HEK293 (cell line): ENCODE results near the gene ST3GAL2.

Source experiments
- HOXC10 ChIP-seq: sonication (generic); formaldehyde crosslinking; IDR thresholded peaks from 2 replicates; pipeline ENCODE4 v1.8.1; 2023; ENCODE audit warnings: mild to moderate bottlenecking, missing genetic modification reagents
- PRDM10 ChIP-seq: fragments of 450-650 bp; formaldehyde crosslinking; IDR thresholded peaks from 2 replicates; pipeline ENCODE4 v1.5.1; 2016; ENCODE audit warnings: missing biosample characterization, missing genetic modification characterization
- ZNF513 ChIP-seq: fragments of 450-650 bp; IDR thresholded peaks from 2 replicates; pipeline ENCODE4 v1.5.1; 2018; ENCODE audit warnings: missing biosample characterization, missing genetic modification characterization
- ZNF561 ChIP-seq: fragments of 450-650 bp; IDR thresholded peaks from 2 replicates; pipeline ENCODE4 v1.5.1; 2018; ENCODE audit warnings: missing biosample characterization, missing genetic modification characterization, borderline replicate concordance
- ZNF677 ChIP-seq: fragments of 450-650 bp; IDR thresholded peaks from 2 replicates; pipeline ENCODE4 v1.5.0; 2018; ENCODE audit warnings: missing biosample characterization, mild to moderate bottlenecking, missing genetic modification characterization, moderate library complexity
- TF ChIP-seq, protein P1 (sequence below): fragments of 450-650 bp; formaldehyde crosslinking; IDR thresholded peaks from 2 replicates; pipeline ENCODE4 v1.5.1; 2016; ENCODE audit warnings: missing biosample characterization, missing genetic modification characterization
- TF ChIP-seq, protein P2 (sequence below): fragments of 450-650 bp; formaldehyde crosslinking; IDR thresholded peaks from 2 replicates; pipeline ENCODE4 v1.5.1; 2016; ENCODE audit warnings: missing biosample characterization, missing genetic modification characterization
- TF ChIP-seq, protein P3 (sequence below): fragments of 450-650 bp; formaldehyde crosslinking; IDR thresholded peaks from 2 replicates; pipeline ENCODE4 v1.5.1; 2016; ENCODE audit warnings: missing biosample characterization, missing genetic modification characterization, low read depth

DNA sequence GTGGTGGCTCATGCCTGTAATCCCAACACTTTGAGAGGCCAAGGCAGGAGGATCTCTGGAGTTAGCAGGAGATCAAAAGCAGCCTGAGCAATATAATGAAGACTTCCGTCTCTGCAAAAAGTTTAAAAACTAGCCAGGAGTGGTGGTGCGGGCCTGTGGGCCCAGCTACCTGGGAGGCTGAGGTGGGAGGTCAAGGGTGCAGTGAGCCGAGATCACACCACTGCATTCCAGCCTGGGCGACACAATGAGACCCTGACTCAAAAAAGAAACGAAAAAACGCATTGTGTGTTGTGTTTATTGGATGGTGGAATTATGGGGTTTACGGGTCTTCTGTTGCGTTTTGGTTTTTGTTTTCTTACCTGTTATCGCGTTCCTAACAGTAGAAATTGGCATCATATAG is 93.1 kb downstream of the ST3GAL2 start:
- TF ChIP-seq HOXC10 (CRISPR knock-in tag) (no peak), PRDM10 (no peak), ZNF513 (tag by site-specific recombination) (no peak), ZNF561 (tag by site-specific recombination) (no peak), ZNF677 (no peak)
- TF ChIP-seq, protein P1, sequence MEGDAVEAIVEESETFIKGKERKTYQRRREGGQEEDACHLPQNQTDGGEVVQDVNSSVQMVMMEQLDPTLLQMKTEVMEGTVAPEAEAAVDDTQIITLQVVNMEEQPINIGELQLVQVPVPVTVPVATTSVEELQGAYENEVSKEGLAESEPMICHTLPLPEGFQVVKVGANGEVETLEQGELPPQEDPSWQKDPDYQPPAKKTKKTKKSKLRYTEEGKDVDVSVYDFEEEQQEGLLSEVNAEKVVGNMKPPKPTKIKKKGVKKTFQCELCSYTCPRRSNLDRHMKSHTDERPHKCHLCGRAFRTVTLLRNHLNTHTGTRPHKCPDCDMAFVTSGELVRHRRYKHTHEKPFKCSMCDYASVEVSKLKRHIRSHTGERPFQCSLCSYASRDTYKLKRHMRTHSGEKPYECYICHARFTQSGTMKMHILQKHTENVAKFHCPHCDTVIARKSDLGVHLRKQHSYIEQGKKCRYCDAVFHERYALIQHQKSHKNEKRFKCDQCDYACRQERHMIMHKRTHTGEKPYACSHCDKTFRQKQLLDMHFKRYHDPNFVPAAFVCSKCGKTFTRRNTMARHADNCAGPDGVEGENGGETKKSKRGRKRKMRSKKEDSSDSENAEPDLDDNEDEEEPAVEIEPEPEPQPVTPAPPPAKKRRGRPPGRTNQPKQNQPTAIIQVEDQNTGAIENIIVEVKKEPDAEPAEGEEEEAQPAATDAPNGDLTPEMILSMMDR: no peak
- TF ChIP-seq, protein P2, sequence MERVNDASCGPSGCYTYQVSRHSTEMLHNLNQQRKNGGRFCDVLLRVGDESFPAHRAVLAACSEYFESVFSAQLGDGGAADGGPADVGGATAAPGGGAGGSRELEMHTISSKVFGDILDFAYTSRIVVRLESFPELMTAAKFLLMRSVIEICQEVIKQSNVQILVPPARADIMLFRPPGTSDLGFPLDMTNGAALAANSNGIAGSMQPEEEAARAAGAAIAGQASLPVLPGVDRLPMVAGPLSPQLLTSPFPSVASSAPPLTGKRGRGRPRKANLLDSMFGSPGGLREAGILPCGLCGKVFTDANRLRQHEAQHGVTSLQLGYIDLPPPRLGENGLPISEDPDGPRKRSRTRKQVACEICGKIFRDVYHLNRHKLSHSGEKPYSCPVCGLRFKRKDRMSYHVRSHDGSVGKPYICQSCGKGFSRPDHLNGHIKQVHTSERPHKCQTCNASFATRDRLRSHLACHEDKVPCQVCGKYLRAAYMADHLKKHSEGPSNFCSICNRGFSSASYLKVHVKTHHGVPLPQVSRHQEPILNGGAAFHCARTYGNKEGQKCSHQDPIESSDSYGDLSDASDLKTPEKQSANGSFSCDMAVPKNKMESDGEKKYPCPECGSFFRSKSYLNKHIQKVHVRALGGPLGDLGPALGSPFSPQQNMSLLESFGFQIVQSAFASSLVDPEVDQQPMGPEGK: no peak
- TF ChIP-seq, protein P3, sequence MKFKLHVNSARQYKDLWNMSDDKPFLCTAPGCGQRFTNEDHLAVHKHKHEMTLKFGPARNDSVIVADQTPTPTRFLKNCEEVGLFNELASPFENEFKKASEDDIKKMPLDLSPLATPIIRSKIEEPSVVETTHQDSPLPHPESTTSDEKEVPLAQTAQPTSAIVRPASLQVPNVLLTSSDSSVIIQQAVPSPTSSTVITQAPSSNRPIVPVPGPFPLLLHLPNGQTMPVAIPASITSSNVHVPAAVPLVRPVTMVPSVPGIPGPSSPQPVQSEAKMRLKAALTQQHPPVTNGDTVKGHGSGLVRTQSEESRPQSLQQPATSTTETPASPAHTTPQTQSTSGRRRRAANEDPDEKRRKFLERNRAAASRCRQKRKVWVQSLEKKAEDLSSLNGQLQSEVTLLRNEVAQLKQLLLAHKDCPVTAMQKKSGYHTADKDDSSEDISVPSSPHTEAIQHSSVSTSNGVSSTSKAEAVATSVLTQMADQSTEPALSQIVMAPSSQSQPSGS (tag by site-specific recombination): no peak
